Stimulated activated CD8-positive, alpha-beta memory T cell treated with anti-CD3 and anti-CD28 coated beads, Interleukin-12 subunit alpha, Interleukin-12 subunit beta, amount 100 ng/mL, for 4 hours (primary cell): Measurements from ENCODE around the gene KISS1R.
A peak's percentile ranks its signal among the peaks of the same experiment; 100 is the strongest.
"Not testable (repeated sequence)": the region's sequence is repeated elsewhere in the genome, so short reads cannot be mapped to it uniquely, and the experiment has no call there.

Experiments used
- DNase-seq: peaks from one replicate; pipeline ENCODE4 v3.0.0-alpha.2; 2020; ENCODE audit warnings: low read depth

The KISS1R gene

DNA sequence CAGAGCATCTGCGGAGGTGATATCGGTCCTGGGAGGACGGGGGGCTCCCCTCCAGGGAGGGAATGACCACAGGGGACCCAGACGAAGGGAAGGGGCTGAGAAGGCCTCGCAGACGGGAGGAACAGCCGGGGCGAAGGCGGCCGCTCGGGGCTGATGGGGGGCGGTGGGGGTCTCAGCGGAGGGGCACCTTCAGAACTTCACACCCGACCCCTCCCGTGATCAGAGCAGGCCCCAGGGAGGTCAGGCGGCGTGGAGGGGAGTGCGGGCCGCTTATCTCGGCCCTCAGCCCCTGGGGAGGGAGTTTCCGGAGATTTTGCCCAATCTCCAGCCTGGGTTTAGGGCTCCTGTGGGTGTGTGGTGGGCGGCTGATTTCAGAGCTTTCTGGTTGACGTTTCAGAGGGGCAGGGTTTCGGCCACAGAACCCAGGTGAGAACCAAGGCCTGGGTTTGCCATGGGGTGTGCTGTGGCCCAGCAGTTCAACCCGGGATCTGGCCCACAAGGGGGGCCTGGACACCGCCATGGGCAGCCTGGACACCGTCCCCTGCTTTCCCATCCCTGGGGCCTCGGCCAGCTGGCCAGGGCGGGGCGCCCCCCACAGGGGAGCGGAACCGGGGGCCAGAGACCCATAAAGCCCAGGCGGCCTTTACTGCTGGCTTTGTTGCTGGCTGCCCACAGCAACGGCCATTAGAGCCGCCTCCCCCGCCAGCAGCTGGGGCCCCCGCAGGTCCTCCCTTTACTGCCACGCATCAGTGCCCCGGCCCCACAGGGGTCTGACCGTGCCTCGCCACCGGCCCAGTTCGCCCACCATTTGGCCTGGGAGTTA lies 37.8 kb downstream of the KISS1R start:
- no peak for DNase-seq

DNA sequence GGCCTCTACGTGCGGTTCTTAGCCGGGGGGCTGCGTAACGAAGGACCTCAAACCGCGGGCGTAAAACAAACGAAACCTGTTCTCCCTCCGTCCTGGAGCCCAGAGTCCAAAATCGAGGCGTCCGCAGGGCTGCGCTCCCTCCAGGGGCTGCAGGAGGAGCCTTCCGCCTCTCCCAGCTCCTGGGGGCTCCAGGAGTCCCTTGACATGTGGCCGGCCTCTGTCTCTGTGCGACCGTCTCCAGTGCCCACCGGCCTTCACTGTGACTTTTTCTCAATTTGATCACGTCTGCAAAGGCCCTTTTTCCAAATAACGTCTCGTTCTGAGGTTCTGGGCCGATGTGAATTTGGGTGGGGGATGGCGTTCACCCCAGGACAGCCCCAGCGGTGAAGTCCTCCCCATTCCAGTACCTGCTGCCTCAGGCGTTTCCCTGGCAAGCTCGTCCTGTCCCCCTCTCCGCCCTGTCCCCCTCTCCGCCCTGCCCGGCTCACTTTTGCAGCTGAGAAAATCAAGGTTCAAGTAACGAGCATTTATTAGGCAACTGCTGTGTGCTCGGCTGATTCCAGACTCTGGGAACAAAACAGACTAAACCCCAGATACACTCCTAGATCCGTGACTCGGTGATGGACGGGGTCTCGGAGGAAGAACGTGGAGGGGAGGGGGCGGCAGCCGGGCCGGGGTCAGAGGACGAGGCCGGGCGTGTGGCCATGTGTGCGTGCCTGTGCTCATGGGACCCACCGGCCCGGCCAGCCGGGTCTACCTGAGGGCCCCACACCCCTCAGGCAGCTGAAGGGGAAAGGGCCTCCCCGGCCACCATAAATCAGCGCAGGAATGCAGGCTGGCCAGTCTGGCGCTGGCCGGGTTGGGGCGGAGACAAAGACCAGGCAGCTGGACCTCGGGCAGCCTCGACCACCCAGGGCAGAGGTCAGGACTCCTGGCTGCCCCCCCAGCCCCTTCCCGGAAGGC lies 39.0 kb downstream of the KISS1R start:
- no peak for DNase-seq

- DNase-seq = no peak
These were observed 39.8 kb downstream of the KISS1R start for GRCh38 chr19:956766-957440.

DNA sequence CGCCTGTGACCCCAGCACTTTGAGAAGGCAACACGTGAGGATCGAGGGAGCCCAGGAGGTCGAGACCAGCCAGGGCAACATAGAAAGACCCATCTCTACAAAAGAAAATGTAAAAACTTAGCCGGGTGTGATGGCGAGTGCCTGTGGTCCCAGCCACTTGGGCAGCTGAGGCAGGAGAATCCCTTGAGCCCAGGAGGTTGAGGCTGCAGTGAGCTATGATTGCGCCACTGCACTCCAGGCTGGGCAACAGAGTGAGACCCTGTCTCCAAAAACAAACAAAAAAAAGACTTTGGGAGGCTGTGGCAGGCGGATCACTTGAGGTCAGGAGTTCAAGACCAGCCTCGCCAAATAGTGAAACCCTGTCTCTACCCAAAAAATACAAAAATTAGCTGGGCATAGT lies 40.4 kb downstream of the KISS1R start:
- not testable (repeated sequence) for DNase-seq

DNA sequence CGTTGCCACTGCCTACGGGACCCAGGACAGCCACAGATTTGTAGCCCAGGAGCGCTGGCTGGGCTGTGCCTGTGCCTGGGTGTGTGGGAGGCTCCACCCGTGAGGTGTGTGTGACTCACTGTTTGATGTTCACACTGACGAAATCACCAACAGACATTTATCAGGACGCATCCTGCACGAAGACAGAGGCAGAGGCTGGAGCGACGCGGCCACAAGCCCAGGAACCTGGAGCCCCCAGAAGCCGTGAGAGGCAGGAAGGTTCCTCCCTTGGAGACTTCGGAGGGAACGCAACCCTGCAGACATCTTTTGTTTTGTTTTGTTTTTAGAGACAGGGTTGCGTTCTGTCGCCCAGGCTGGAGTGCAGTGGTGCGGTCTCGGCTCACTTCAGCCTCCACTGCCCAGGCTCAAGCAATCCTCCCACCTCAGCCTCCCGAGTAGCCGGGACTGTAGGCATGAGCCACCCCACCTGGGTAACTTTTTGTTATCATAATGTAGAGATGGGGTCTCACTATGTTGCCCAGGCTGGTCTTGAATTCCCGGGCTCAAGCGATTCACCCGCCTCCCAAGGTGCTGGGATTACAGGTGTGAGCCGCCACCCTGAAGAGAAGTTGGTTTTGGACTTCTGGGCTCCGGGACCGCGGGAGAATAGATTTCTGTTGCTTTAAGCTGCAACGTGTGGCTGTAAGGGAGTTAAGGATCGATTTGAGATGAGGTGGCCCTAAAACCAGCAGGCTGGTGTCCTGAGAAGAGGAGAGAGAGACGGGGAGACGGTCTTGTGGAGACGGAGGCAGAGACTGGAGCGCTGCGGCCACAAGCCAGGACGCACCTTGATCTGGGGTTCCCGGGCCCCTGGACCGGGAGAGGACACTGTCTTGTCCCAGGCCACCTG lies 42.1 kb downstream of the KISS1R start:
- DNase-seq = peak; percentile 19

GRCh38 chr19:960020-960419 lies 42.9 kb downstream of the KISS1R start:
- no peak for DNase-seq

DNA sequence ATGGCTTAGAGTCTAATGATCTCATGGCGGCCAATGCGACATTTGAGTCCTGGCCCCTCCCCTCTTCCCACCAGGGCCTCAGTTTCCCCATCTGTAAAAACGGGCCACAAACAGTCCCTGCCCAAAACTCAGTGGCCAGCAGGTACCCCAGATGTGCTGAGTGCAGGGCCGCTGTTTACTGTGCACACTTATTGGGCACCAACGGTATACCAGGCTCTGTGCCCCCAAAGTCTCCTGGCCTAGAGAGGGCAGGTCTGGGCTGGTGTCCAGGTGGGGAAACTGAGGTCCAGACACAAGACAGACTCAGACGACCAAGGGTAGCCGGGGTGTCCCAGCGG lies 43.4 kb downstream of the KISS1R start:
- no peak for DNase-seq

DNA sequence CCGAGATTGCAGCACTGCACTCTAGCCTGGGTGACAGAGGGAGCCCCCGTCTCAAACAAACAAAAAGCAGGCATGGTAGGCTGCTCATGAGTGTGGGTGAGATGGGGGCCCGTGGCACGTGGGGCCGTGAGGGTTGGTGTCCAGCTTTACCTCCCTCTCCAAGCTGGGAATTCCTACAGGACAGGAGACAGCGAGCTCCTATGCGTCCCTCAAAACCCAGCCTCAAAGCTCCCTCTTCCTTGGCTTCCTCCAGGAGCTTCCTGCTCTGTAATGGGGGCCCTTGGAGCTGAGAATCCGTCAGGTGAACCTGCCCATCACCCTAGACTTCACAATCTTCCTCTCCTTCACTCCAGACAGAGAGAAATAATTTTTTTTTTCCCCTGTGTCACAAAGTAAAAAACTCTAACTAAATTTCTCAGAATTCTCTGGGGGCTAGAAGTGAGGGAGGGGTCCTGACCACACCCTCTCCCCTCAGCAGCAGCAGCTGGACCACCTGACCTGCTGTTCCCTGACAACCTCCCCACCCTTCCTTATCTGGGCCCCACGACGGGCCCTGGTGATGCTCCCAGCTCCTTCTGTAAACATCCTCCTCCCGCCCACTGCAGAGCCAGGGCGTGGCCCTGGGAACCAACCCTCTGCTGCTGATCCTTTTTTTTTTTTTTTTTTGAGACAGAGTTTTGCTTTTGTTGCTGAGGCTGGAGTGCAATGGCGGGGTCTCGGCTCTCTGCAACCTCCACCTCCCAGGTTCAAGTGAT lies 44.9 kb downstream of the KISS1R start:
- DNase-seq = no peak

GRCh38 chr19:962683-963400 lies 45.7 kb downstream of the KISS1R start:
- no peak for DNase-seq

GRCh38 chr19:963486-963951 lies 46.4 kb downstream of the KISS1R start:
- DNase-seq = no peak

- DNase-seq = no peak
These were observed 47.0 kb downstream of the KISS1R start for GRCh38 chr19:964116-964520.

- no peak for DNase-seq
These were observed 47.9 kb downstream of the KISS1R start for GRCh38 chr19:964761-965694.

GRCh38 chr19:966485-967088 lies 49.5 kb downstream of the KISS1R start:
- no peak for DNase-seq
